ENCODE measurements around the gene ANAPC1.

GRCh38 chr2:111909079-111909478 is 25.1 kb upstream of the ANAPC1 start:
- TF ChIP-seq ZNF585B (tag by site-specific recombination; IDR thresholded peaks at IDR 0.05) (no peak), CTCF (tag by site-specific recombination; IDR thresholded peaks at IDR 0.05) (no peak), ELK4 (IDR thresholded peaks at IDR 0.05; ENCODE audit: borderline replicate concordance, low read depth, low read length) (no peak), ZNF18 (tag by site-specific recombination; IDR thresholded peaks at IDR 0.05) (no peak)

All from HEK293 (cell line).